Activated CD8-positive, alpha-beta memory T cell treated with anti-CD3 and anti-CD28 coated beads, Interleukin-2, amount 50 U/mL, for 1 hour (primary cell): ENCODE data around the gene IRS1.

ENCODE experiments used
- DNase-seq: peaks from one replicate; pipeline ENCODE4 v3.0.0-alpha.2; 2020; ENCODE audit errors: extremely low read depth

IRS1 gene

GRCh38 chr2:226790011-226790410 lies 9.6 kb downstream of the IRS1 start:
- no peak for DNase-seq

- DNase-seq = no peak
These were observed 10.6 kb downstream of the IRS1 start for GRCh38 chr2:226788881-226789490.

DNA sequence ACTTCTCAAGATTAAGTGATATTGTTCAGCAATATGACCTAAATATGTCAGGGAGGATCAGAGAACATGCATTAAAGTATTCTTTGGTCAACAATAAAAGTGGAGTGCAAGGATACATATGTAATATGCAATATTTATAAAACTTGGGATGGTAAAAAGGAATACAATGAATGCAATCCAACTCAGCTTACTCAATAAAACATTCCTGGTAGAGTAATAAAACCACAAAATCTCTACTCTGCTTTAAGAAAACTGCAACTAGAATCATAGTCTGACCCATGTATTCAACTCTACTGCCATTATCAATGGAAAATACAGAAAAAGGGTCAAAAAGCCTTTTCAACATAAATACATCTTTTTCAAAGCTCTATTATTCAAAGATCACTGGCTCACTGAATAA lies 11.6 kb downstream of the IRS1 start:
- no peak for DNase-seq

GRCh38 chr2:226783885-226784284 lies 15.7 kb downstream of the IRS1 start:
- DNase-seq = no peak

DNA sequence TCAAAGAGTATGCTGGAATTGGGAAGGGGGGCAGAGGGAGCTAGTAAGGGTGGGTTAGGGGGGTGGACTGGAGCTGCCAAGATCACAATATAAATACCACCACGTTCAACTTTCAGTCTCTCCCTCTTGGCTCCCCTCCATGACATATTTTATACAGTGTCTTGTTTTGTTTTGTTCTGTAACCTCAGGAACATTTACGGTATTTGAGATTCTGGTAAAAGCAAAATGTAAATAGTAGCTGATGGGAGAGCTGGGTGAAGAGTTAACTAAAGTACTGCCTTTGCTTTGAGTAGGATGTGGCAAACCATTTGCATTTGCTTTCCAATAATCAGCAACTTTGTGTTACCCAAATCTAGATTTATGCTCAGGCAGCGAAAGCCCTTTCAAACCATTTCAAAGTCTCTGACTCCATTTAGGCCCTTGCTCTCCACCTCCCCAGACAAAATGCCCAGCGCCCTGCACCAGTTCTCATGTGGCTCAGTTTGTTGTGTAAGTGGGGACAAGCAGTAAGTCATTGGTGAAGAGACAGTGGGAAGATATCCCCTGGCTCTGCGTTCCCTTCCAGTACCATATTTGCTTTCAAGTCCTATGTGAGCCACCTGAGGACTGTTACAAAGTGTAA lies 17.4 kb downstream of the IRS1 start:
- DNase-seq = no peak

GRCh38 chr2:226780431-226780830 lies 19.2 kb downstream of the IRS1 start:
- no peak for DNase-seq

GRCh38 chr2:226777611-226778010 lies 22.0 kb downstream of the IRS1 start:
- DNase-seq = no peak

- no peak for DNase-seq
These were observed 23.5 kb downstream of the IRS1 start for GRCh38 chr2:226776104-226776503.

DNA sequence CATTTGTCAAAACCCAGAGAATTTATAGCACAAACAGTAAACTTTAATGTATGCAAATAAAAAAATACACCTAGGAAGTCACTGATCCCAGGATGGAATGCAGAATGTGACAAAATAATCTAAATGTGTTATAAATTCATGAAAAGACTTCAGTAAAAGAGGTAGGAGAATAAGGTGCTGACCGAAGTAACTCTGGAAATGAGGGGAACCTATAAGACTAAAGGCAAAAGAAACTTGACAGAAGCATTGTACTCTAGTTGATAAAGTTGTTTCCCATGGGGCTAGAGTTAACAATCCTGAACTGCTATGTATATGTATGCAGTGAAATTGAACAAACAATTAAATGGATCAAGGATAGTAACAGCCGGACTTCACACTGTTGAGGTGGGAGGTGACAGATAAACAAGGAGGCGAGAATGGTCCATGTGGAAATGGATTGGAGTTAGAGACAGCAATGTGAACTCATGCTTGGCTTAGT lies 24.5 kb downstream of the IRS1 start:
- no peak for DNase-seq

DNA sequence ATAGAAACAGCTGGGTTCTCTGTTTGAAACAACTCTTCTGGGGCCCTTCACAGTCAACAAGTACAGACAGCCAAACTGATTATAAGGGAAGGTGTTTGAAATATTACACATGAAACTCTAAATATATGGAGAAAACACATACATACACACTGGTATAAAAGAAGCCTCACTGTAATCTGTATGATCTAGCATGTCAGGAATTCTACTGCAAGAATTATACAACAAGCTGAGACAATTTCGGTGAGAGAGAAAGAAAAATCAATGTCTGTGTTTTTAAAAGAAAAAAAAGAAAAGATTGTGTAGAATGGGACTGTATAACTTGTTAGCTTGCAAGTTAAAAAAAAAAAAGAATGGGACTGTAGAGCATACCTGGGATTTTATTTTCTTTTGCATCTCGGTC lies 26.3 kb downstream of the IRS1 start:
- DNase-seq = no peak

DNA sequence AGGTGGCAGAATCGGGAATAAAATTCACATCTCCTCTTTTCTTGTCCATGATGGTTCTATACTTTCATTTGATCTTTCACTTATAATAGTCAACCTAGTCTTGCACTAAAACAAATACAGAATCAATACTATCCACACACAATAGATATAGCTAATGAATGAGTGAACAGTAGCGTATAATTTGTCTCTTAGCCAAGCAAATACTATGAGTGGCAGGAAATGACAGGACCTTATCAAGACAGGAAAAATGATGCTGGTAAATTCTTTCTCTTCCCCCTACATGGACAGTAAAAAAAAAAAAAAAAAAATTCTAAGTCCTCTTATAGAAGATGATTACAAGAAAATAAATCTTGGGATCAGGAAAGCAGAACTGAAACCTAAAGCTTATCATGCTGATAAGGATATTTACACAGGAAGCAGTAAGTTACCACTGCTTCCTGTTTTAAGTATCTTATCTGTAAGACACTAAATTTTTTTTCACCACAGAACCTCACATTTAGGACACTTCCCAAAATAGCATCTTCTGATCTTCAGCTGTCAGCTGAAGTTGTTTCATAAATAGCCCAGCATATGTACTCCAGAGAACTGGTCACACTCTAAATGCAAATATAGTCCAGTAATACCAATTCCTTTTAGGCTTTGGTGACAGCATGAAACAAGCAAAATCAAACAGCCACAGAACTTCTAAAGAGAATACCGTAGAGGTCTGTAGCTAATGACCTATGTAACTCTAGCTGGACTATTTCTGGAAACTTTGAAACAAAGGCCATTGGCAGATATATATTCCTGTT lies 27.0 kb downstream of the IRS1 start:
- DNase-seq = no peak

- no peak for DNase-seq
These were observed 28.6 kb downstream of the IRS1 start for GRCh38 chr2:226771067-226771466.

- no peak for DNase-seq
These were observed 32.4 kb downstream of the IRS1 start for GRCh38 chr2:226767056-226767813.

DNA sequence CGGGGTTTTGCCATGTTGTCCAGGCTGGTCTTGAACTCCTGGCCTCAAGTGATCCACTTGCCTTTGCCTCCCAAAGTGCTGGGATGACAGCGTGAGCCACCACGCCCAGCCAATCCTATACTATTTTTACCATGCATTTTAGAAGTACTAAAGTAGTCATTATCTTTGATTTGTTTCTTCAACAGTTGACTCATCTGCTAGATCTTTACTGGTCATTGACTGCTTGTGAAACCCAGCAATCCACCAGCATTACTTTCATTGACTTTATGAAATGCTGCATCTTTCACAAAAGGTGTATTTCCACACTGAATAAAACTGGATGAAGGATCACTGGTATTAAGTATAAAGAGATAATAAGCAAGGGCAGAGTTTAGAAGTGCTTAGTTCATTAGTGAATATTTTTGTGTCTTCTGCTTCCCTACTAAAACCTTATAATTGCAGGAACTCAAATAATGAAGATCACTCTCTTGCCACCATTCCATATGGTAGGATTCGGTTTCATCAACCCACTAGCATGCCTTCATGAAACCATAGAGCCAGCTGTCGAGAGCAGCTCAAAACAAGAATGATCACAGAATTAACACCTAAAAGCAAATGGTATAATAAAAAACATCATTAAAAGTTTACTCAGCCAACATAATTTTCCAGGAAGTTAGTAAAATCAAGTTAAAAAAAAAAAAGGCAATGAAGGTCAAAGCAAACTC lies 33.1 kb downstream of the IRS1 start:
- no peak for DNase-seq

DNA sequence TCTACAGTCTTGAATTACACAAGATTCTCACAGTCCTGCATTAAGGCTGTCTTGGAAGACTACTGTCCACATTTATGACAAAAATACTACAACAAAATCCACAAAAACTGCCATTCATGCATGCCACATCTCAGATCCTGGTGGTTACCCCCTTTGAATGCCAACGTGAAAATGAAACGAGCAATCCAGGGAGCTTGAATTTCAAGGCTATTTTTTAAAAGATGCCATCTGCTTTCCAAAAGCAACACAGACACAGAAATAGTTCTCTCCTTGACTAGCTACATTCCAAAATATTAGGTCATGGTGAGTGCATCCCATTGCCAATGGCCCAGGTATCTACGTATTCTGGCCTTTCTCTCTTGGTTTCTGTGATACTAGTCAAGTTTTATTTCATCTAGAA lies 36.3 kb downstream of the IRS1 start:
- no peak for DNase-seq

GRCh38 chr2:226761195-226761583 lies 38.4 kb downstream of the IRS1 start:
- DNase-seq = no peak

DNA sequence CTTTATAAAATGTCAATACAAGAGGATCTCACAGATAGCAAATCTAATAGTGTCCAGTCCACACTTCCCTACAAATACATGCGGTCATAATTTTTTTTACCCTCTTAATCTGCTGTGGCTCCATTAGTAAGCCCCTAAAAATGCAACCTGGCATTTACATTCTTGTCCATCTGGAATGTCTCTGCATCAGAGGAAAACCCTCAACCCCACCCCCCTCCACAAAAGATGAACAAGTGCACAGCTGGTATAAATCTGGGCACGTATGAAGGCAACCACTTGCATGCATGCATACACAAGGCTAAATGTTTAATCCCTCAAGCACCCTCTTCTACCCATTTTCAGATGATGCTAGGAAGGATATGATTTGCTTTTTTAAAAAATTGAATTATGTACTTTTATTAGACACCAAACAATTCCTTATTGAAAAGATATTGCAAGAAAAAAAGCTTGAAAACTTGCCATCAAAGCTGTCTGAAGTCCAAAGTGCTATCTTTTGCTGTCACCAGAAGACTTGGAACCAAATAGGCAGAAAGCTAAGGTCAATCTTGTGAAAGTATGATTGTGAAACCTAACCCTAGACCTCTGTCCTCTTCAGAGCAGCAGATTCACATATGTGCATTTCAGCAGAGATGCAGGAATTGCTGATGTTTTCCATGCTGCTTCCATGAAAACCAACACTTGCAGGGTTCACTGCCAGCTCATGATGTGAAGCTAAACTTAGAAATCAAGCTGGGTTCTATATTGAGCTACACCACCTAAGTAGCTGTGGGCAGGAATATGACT lies 39.0 kb downstream of the IRS1 start:
- no peak for DNase-seq

GRCh38 chr2:226759768-226760167 lies 39.9 kb downstream of the IRS1 start:
- no peak for DNase-seq

DNA sequence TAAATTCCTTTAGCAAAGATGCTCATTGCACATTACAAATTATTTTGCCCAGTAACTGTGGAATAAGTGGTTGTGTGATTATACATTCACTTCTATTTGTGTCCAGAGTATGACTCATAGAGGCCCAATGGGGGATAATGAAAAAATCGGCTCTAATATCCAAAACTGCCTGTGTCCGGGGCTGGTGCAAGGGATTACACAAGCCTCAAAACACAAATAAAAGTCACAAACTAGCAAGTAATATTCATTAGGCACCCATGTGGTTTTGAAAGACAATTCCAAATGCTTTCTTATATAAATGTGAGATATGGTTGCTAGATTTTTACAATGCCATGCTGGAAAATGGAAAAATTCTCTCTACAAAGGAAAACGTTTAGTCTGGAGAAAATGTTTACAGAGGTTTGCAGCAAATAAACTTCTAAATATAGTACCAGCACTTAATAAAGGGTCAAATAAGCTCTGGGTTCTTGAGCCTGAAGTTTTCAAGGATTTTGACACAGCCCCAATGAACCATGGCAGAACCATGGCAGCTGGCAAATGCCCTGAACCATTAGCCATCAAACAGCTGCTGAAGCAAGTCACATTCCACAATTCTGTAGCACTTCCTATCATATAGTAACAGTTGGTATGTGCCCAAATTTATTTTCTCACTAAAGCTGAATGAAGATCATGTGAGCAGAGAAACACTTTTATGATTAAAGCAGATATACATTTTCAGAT lies 40.5 kb downstream of the IRS1 start:
- no peak for DNase-seq

DNA sequence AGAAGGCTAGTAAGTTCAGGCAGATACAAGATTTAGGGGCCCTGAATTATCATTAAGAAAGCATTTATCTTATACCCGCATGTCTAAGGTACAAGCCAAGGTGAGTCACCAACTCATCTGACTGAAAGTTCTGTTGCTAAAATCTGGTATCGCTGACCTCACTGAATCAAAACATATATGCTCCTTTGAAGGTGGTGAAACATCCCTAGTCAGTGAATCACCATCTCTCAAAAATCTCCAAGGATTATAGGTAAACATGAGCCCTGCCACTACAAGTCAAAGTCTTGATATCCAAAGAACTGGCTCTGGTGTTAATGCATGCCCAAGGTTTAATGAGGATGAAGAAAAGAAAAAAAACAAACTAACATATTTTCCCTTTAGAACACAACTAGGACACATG lies 43.5 kb downstream of the IRS1 start:
- DNase-seq = no peak
